Natural killer cell treated with Interleukin-12 subunit alpha and Interleukin-12 subunit beta and Interleukin-15 and Interleukin-18, amount 100 ng/mL, for 72 hours (primary cell): ENCODE measurements around the gene ARHGEF35. TPM values are rescaled to one million over a fixed set of nuclear protein-coding genes. Genes with fewer than 3 reads are reported as not detected.

Experiments
- ATAC-seq, 2 donors: fragments of 150-1000 bp; cut with Tn5 transposase in 1 of 2; sonication (Bioruptor Pico), chemical (Tn5 transposase) in 1 of 2; 2 replicates each; pipeline ENCODE4 v1.10.0; 2021
- DNase-seq: peaks from one replicate; pipeline ENCODE4 v3.0.0; 2022; ENCODE audit warnings: low spot score
- H3K27ac Mint-ChIP-seq, 2 donors: 1 replicate in 1 of 2; 2 replicates in 1 of 2; pipeline ENCODE4 v1.8.0; 2022; ENCODE audit warnings: mixed read lengths in 2 of 2, mild to moderate bottlenecking in 1 of 2, moderate library complexity in 1 of 2
- H3K27me3 Mint-ChIP-seq, 2 donors: 1 replicate in 1 of 2; 2 replicates in 1 of 2; pipeline ENCODE4 v1.8.0; 2022; ENCODE audit warnings: mixed read lengths in 2 of 2
- H3K36me3 Mint-ChIP-seq: one replicate; pipeline ENCODE4 v1.8.0; 2022; ENCODE audit warnings: mixed read lengths
- H3K4me1 Mint-ChIP-seq, 2 donors: 1 replicate in 1 of 2; 2 replicates in 1 of 2; pipeline ENCODE4 v1.8.0; 2022; ENCODE audit warnings: low read depth in 2 of 2, mixed read lengths in 2 of 2, mild to moderate bottlenecking in 1 of 2
- H3K4me3 Mint-ChIP-seq: one replicate; pipeline ENCODE4 v1.8.0; 2022; ENCODE audit warnings: mixed read lengths
- H3K9me3 Mint-ChIP-seq: 2 replicates; pipeline ENCODE4 v1.8.0; 2022; ENCODE audit warnings: mixed read lengths
- total RNA-seq, 2 donors: library from RNA; stranded (reverse); gene quantifications; one replicate each; pipeline ENCODE4 v1.2.3, GENCODE V29; 2022

Gene ARHGEF35
- total RNA-seq, 2 donors from 2014 or later = 1.2 TPM; not detected in 1

GRCh38 chr7:144144426-144144825, 51.2 kb downstream of the ARHGEF35 start:
- Mint-ChIP-seq H3K27me3 (peaks cover 5 to 7% of the 10 kb centered on the region in 2 donors), H3K4me3 (no peak overlapping the region), H3K36me3 (peaks cover 17% of the 10 kb centered on the region), H3K4me1 (no peaks in the 10 kb centered on the region), H3K27ac (no peak overlapping the region), H3K9me3 (peaks cover 9% of the 10 kb centered on the region)
- DNase-seq (no peak), ATAC-seq (no peak)

- ATAC-seq (no peak), DNase-seq (no peak)
- Mint-ChIP-seq H3K4me1 (no peaks in the 10 kb centered on the region), H3K27me3 (peaks cover 0 to 5% of the 10 kb centered on the region in 2 donors), H3K36me3 (no peaks in the 10 kb centered on the region), H3K9me3 (no peaks in the 10 kb centered on the region), H3K27ac (no peak overlapping the region), H3K4me3 (no peak overlapping the region)
Measured at GRCh38 chr7:144142187-144142586, 53.4 kb downstream of the ARHGEF35 start.

- H3K36me3 Mint-ChIP-seq = no peaks in the 10 kb centered on the region
- ATAC-seq (no peak), DNase-seq (no peak)
- no peaks in the 10 kb centered on the region for H3K9me3 Mint-ChIP-seq
- H3K4me1 Mint-ChIP-seq = no peaks in the 10 kb centered on the region
- H3K4me3 Mint-ChIP-seq = no peak overlapping the region
- H3K27me3 Mint-ChIP-seq = peaks cover 0 to 6% of the 10 kb centered on the region in 2 donors
- no peak overlapping the region for H3K27ac Mint-ChIP-seq
Measured at GRCh38 chr7:144137501-144137900, 58.1 kb downstream of the ARHGEF35 start.

Other genes starting within 250 kb of the ARHGEF35 start
- gene OR2F1, start 241.0 kb downstream of the ARHGEF35 start, total RNA-seq = not detected
- gene OR6B1, start 195.5 kb downstream of the ARHGEF35 start, total RNA-seq = not detected
- not detected for gene OR2A5, start 146.9 kb downstream of the ARHGEF35 start, total RNA-seq
- gene OR2A25, start 126.0 kb downstream of the ARHGEF35 start, total RNA-seq = not detected
- gene OR2A12, start 109.6 kb downstream of the ARHGEF35 start, total RNA-seq = not detected
- gene OR2A2, start 86.2 kb downstream of the ARHGEF35 start, total RNA-seq = not detected
- not detected for gene OR2A14, start 72.7 kb downstream of the ARHGEF35 start, total RNA-seq
- 1 to 10 TPM in 1 of 2 donors, under 1 TPM in 1; 0.38 to 1.7 TPM for gene CTAGE4, start 12.4 kb downstream of the ARHGEF35 start, total RNA-seq
- gene OR2A42, start 43.8 kb upstream of the ARHGEF35 start, total RNA-seq = not detected
- not detected for gene OR2A7, start 69.0 kb upstream of the ARHGEF35 start, total RNA-seq
- gene CTAGE8, start 73.5 kb upstream of the ARHGEF35 start, total RNA-seq = under 1 TPM in 1 of 2 donors, not detected in 1; 0.31 TPM
- gene OR2A1, start 116.6 kb upstream of the ARHGEF35 start, total RNA-seq = not detected
- 1 to 10 TPM; 1.3 to 3.8 TPM for gene ARHGEF5, start 159.6 kb upstream of the ARHGEF35 start, total RNA-seq
- not detected for gene NOBOX, start 207.9 kb upstream of the ARHGEF35 start, total RNA-seq